Mucosa of descending colon (tissue), 3 donors: Measurements from ENCODE around the gene CC2D1A. TPM values are rescaled to one million over a fixed set of nuclear protein-coding genes. Genes with fewer than 3 reads are reported as not detected.
"Not testable (repeated sequence)": the region's sequence is repeated elsewhere in the genome, so short reads cannot be mapped to it uniquely, and the experiment has no call there.

Experiments
- ATAC-seq: fragments of 200-7000 bp; cut with Tn5 transposase; one replicate; pipeline ENCODE4 v1.9.1; 2020; ENCODE audit warnings: mild to moderate bottlenecking, moderate library complexity
- DNase-seq, 3 donors: peaks; one replicate each; pipeline ENCODE4 v3.0.0-alpha.2; 2020
- H3K36me3 ChIP-seq: fragments of 200-600 bp; one replicate; pipeline ENCODE4 v1.8.0; 2021; ENCODE audit warnings: low read depth, mild to moderate bottlenecking
- H3K4me1 ChIP-seq: fragments of 200-600 bp; one replicate; pipeline ENCODE4 v1.8.0; 2021; ENCODE audit warnings: low read depth, mild to moderate bottlenecking
- H3K4me3 ChIP-seq: fragments of 200-600 bp; one replicate; pipeline ENCODE4 v1.8.0; 2021; ENCODE audit warnings: mild to moderate bottlenecking
- H3K9me3 ChIP-seq: fragments of 200-600 bp; one replicate; pipeline ENCODE4 v1.8.0; 2021; ENCODE audit warnings: mild to moderate bottlenecking
- intact Hi-C, 2 donors: fragments of 100-400 bp; cut with DNase I in 1 of 2; cut with micrococcal nuclease in 1 of 2; formaldehyde crosslinking; loops; one replicate each; pipeline versions ENCODE4 v1.11.0 to v1.11.1; 2022; cut with DNase I, micrococcal nuclease
- total RNA-seq, 3 donors: library from RNA; stranded (reverse); fragmentation: NEBNext Ultra II Directional in 2 of 3; extraction: Animal tissue kit (Norgen Biotek cat#: 25700) in 2 of 3; gene quantifications; one replicate each; pipeline versions ENCODE4 v1.2.1 to v1.2.4, GENCODE V29; 2021 to 2023
- TF ChIP-seq, protein P1 (sequence below): fragments of 200-600 bp; IDR thresholded peaks from one replicate; pipeline ENCODE4 v1.8.0; 2022; ENCODE audit warnings: antibody characterized with exemption, mild to moderate bottlenecking
- donor health status: DM: no; HTN: no; CAD: no; lungs with moderate emphysema.
- donor health status: DM: no; HTN: no; CAD: no.
- donor health status: DM: no; HTN: yes; CAD: no.

Gene CC2D1A
- total RNA-seq, 3 donors from 2014 or later, result 68.4 to 118 (median 101) TPM

DNA sequence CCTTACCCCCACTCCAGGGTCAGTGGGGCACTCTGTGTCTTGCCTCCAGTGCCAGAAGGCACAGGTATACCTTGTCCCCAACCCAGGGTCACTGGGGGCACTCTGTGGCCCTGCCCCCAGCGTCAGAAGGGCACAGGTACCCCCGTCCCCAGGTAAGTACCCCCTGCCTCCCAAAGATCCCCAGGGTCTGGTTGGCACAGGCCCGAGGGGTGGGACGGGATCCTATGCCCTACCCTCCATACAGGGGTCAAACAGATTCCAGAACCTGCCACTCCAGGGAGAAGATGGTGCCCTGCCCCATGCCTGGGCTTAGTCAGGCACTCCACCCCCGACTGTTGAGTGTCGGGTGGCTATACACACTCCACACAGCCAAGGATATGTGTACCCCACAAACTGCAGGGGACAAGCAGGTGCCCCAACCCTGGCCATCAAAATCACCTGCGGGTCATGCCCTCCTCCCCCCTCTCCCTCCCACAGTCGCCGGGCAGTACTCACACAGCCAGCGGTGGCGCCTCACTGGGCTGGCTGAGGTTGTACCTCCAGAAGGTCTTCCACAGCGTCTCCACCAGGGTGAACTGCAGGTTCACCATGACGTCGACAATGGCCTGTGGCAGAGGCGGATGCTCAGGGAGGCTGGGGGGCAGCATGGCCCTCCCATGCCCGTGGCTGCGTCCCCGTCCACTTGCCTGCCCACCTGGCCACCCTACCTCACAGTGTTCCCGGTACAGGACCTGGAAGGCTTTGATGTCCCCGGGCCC, 60.1 kb downstream of the CC2D1A start:
- Histone ChIP-seq H3K4me3 (no peak overlapping the region), H3K9me3 (no peaks in the 10 kb centered on the region), H3K36me3 (peaks cover 3% of the 10 kb centered on the region), H3K4me1 (no peaks in the 10 kb centered on the region)
- TF ChIP-seq, protein P1, sequence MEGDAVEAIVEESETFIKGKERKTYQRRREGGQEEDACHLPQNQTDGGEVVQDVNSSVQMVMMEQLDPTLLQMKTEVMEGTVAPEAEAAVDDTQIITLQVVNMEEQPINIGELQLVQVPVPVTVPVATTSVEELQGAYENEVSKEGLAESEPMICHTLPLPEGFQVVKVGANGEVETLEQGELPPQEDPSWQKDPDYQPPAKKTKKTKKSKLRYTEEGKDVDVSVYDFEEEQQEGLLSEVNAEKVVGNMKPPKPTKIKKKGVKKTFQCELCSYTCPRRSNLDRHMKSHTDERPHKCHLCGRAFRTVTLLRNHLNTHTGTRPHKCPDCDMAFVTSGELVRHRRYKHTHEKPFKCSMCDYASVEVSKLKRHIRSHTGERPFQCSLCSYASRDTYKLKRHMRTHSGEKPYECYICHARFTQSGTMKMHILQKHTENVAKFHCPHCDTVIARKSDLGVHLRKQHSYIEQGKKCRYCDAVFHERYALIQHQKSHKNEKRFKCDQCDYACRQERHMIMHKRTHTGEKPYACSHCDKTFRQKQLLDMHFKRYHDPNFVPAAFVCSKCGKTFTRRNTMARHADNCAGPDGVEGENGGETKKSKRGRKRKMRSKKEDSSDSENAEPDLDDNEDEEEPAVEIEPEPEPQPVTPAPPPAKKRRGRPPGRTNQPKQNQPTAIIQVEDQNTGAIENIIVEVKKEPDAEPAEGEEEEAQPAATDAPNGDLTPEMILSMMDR, result no peak
- DNase-seq (no peak), ATAC-seq (no peak)
- intact Hi-C loops, result no loop called here

DNA sequence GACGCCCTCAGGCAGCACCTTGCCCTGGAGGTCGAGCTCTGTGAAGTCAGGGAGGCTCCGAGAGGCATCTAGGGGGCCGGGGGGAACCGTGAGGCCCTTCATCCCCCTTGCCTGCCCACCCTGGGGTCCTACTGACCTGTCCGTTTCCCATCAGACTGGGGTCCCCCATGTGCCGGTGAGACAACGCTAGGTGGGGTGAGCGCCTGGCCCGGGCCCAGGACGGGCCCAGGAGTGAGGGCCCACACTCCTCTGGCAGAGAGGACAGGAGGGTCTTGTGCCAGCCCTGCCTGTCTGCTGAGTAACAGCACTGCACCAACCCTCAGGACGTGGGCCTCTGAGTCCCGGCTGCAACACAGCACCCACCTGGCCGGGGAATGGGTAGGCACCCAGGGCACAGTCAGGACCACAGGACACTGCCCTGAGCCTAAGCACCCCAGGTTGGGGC, 60.7 kb downstream of the CC2D1A start:
- Histone ChIP-seq H3K4me3 (no peak overlapping the region), H3K4me1 (no peaks in the 10 kb centered on the region), H3K36me3 (peaks cover 3% of the 10 kb centered on the region), H3K9me3 (no peaks in the 10 kb centered on the region)
- ATAC-seq, result no peak
- TF ChIP-seq, protein P1, result no peak
- intact Hi-C loops, result no loop called here
- no peak for DNase-seq

DNA sequence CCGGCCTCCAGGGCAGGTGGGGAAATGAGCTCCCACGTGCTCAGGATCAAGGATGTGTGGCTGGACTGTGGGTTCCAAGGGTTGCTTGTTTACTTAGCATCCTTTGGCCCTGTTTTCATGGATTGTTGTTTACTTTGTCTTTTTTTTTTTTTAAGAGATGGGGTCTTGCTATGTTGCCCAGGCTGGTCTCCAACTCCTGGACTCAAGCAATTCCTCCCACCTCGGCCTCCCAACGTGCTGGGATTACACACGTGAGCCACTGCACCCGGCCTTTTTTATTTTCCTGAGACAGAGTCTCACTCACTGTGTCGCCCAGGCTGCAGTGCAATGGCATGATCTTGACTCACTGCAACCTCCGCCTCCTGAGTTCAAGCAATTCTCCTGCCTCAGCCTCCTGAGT, 61.2 kb downstream of the CC2D1A start:
- H3K4me1 ChIP-seq, DNase-seq, H3K4me3 ChIP-seq, ATAC-seq, H3K36me3 ChIP-seq, intact Hi-C loops, H3K9me3 ChIP-seq: not testable (repeated sequence)

DNA sequence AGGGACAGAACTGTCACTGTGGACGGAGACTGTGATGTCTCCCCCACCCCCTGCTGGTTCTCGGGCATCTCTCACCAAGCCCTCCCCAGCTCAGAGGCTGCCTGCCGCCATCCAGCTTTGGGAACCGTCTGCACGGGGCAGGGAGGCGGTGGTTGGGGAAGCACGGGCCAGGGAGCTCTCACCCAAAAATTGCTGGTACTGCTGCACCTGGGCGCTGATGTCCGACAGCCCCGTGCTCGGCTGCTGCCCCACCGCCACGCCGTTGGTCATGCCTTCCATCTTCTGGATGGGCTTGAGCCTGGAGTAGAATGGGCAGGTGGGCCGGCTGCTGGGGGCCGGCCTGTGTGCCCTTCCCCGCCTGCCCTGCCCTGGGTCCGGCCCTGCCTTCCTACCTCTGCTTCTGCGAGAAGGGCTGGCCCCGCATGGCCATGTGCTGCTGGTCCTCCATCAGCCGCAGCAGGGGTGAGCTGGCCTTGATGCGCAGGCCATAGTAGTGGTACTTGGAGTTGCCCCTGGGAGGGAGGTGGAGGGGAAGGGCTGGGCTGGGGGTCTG, 62.5 kb downstream of the CC2D1A start:
- intact Hi-C loops, result no loop called here
- TF ChIP-seq, protein P1, result no peak
- ATAC-seq, result no peak

DNA sequence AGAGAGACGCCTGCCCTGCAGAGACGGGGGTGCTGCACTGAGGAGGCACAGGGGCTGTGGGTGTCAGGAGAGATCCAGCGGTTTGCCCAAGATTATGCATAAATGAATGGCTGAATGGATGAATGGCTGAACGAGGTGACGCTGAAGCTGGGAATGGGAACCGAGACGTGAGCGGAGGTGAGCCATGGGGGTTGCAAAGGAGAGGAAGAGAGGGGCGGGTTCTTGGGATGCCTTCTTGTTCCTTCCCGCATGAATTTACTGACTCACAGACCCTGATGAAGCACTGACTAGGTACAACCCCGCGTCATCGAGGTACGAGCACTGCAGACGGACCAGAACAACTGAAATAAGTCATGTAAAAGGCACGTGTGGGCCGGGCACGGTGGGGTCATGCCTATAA, 63.0 kb downstream of the CC2D1A start:
- Histone ChIP-seq H3K36me3 (peaks cover 3% of the 10 kb centered on the region), H3K4me3 (no peak overlapping the region), H3K4me1 (no peaks in the 10 kb centered on the region), H3K9me3 (no peaks in the 10 kb centered on the region)
- DNase-seq (no peak), ATAC-seq (no peak)
- intact Hi-C loops, result no loop called here
- TF ChIP-seq, protein P1, result no peak

More for the DNA sequence above, 62.5 kb downstream of the CC2D1A start:
- Histone ChIP-seq H3K4me1 (no peaks in the 10 kb centered on the region), H3K4me3 (no peak overlapping the region), H3K36me3 (peaks cover 3% of the 10 kb centered on the region), H3K9me3 (no peaks in the 10 kb centered on the region)
- no peak for DNase-seq

DNA sequence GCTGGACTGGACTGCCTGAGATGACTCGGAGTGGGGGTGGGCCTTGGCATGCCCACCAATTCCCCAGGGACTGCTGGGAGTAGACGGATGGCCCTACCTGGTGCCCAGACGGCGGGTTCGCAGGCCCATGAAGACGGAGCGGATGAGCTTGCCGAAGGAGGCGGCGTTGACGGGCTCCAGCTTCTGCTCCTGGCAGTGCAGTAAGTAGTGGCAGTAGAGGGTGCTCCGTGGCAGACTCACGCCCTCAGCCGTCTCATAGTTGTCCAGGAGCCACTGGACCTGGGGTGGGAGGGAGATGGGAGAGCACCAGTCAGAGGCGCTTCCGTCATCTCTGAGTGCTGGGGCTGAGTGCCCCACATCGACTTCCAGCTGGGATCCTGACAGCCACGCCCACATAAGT, 63.9 kb downstream of the CC2D1A start:
- Histone ChIP-seq H3K4me1 (no peaks in the 10 kb centered on the region), H3K4me3 (no peak overlapping the region), H3K36me3 (peaks cover 3% of the 10 kb centered on the region), H3K9me3 (no peaks in the 10 kb centered on the region)
- TF ChIP-seq, protein P1, result no peak
- DNase-seq (no peak), ATAC-seq (no peak)
- intact Hi-C loops, result no loop called here

DNA sequence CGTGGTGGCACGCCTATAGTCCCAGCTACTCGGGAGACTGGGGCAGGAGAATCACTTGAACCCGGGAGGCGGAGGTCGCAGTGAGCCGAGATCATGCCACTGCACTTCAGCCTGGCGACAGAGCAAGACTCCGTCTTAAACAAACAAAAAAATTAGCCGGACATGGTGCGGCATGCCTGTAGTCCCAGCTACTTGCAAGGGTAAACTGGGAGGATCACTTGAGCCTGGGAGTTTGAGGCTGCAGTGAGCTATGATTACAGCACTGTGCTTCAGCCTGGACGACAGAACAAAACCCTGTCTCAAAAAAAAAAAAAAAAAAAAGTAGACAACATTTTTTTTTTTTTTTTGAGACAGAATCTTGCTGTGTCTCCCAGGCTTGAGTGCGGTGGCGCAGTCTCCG, 65.9 kb downstream of the CC2D1A start:
- H3K36me3 ChIP-seq, H3K4me3 ChIP-seq, intact Hi-C loops, H3K4me1 ChIP-seq, DNase-seq, H3K9me3 ChIP-seq, ATAC-seq: not testable (repeated sequence)
